HG02973 (cell line): ENCODE measurements around the gene PDZD2.

Source experiments
- ATAC-seq: cut with Tn5 transposase; IDR thresholded peaks from one replicate; pipeline ENCODE4 v1.9.1; 2021; ENCODE audit warnings: moderate library complexity; ENCODE audit not compliant: unreplicated experiment

PDZD2 gene

GRCh38 chr5:31637851-31638250 is 1.1 kb upstream of the PDZD2 start:
- ATAC-seq, result no peak

DNA sequence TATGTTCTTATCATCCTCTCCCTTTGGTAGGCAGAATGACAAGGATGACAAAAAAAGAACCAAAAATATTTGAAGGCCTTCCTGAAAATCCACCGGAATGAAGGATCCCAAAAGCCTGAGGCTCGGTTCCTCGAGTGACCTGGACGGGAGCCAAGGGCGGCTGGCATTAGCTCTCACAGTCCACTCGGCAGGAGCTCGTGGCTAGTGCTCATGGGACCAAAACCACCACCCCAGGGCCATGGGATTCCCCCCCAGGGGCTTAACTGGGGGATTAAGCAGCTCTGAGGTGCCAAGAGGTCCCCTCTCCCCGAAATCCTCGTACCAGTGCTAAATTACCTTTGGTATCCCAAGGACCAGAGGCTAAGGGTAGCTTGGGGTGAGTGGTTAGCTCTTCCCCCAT is 586 bp upstream of the PDZD2 start:
- ATAC-seq, result no peak

DNA sequence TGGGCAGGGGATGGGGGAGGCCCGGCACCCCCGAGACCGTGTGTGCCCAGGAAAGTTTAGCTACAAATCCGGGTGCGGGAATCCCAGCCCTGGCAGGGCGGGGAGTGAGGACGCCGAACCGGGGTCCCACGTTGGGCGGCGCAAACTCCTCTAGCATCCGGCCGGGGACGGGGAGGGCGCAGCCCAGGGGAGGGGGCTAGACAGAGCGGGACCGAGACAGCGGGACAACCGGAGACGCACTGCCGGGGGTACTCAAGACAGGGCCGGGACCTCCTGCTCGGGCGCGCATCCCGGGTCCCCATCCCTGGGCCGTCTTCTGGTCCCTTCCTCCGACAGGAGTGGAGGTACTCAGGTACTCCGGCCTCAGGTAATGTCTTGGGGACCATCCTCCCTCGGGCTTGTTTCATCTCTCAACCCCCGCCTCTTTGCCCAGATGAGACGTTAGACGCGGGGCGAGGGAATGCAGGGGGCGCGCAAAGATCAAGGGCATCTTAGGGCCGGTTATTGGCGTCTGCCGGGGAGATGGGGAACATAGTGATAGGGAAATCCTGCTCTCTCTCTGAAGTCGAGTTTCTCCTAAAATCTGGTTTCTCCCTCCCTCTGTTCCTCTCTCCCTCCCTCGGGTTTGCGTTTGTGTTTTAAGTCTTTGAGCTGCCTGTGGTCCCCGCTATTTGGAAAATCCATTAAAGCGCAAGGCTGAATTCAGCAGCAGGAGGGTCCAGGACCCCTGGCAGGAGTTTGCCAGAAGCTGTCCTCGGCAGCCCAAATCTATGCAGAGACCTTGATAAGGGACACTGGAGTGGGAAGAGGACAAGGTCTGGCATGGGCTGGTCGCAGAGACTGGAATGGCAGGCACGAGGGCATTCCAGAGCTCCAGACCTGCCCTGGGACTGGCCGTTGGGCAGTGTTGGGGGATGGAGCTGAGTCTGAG is 815 bp downstream of the PDZD2 start:
- ATAC-seq, result no peak

DNA sequence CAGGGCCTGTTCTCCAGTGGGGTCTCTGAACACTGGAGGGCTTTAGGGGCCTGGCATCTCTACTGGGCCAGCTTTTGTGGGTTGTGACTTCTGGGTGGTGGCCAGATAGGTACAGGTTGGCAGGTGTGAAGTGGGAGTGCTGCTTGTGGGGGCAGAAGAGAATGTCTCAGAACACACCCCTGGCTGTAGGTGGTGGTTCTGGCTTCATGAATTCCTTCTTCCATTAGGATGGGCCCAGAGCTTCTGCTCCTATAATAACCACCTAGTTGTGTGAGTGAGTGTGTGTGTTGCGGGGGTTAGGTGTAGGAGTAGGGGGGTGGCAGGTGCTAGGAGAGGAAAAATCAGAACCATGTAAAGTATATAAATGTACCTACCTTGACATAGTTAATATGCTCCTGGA is 1.6 kb downstream of the PDZD2 start:
- no peak for ATAC-seq

DNA sequence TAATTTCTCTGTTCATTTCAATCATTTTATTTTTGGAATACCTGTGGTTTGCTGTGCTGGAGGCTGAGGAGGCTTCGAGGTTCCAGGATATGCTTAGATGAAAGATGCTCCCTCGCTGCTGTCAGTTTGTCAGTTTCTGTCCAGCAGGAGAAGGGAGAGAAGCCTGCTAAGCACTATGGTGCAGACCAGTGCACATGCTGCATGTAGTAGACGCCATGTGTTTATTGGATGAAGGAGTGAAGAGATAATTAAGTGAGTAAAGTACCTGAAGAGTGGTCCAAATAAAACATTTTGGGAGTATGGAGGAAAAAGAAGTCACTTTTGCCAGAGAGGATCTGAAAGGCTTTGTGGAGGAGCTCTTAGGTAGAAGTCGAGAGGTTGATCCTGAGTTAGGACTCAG is 2.1 kb downstream of the PDZD2 start:
- ATAC-seq, result no peak

- ATAC-seq, result no peak
Measured at GRCh38 chr5:31641575-31641974, 2.6 kb downstream of the PDZD2 start.

- no peak for ATAC-seq
Measured at GRCh38 chr5:31645420-31646081, 6.6 kb downstream of the PDZD2 start.

DNA sequence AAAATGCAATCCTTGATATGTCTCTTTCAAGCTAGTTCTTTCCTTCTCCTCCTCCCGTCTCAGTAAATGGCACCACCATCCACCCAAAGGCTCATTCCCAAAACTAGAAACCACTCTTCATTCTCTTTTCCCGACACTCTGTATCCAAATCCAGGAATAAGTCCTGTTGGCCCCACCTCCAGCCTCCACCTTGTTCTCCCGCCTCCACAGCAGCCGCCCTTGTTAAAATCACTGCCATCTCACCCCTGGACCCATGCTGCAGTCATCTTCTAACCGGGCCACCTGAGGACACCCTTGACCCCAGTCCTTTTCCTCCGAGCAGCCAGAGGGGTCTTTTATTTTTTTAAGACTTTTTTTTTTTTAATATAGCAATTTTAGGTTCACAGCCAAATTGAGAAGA is 9.4 kb downstream of the PDZD2 start:
- no peak for ATAC-seq

GRCh38 chr5:31651241-31651640 is 12.3 kb downstream of the PDZD2 start:
- ATAC-seq, result no peak

GRCh38 chr5:31655491-31655890 is 16.6 kb downstream of the PDZD2 start:
- ATAC-seq, result no peak

GRCh38 chr5:31656806-31657205 is 17.9 kb downstream of the PDZD2 start:
- ATAC-seq, result no peak

DNA sequence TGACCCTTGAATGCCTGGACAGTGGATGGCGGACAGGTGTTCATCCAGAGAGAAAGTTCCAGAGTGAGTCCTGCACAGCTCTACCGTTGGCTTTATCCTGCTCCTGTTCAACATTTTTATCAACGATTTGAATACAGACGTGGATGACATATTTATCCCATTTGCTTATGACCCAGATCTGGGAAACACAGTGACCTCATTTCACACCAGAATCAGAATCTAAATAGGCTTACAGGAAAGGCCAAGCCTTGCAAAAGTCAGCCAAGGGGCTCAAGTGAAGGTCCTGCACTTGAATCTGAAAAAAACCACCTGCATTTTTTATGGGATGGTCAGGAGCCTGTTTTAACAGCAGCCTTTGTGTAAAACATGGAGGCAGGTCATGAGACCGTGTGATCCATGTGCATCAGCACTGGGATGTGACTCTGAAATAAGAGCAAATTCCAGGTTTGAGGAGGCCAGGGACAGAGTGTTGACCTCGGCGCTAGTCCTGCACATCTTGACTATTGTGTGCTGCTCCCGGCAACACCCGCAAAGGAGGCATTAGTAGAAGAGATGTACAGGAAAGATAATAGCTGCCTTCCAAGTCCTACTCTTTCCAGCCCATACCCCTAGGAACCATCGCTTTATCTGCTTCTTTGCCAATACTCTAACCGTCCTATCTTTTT is 18.5 kb downstream of the PDZD2 start:
- no peak for ATAC-seq

DNA sequence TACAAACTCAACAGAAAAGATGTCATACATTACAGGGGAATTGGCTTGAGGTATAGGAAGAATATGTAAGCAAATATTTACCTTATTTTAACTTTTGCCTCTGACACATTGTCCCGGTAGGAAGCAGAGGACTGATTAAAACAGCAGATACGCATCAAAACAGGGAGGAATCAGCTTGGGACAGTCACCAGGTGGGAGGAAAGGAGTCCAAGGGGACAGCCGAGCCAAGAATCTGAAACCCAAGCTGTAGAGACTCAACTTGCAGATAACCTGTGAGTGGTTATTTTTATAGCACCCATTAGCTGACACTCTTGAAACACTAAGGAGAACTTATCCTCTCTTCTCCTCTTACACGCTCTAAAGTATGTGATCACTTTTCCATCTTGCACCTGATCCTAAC is 22.3 kb downstream of the PDZD2 start:
- ATAC-seq, result no peak

DNA sequence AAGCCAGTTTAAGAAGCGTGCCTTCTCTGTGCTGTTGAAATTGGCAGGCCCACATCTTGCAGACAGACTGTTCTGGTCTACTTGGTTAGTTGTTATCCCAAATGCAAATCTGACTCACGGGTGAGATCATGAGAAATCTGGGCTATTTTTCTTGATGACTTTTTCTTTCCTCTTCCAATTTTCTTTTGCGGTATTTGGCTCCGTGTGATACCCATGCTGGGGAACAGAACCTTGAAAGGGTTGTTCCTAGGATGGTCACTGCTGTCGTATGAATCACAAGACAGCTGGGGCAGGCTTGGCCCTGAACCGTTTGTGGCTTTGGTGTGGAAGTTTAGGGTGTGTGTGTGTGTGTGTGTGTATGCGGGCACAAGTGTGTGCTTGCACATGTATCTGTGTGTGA is 24.6 kb downstream of the PDZD2 start:
- no peak for ATAC-seq

DNA sequence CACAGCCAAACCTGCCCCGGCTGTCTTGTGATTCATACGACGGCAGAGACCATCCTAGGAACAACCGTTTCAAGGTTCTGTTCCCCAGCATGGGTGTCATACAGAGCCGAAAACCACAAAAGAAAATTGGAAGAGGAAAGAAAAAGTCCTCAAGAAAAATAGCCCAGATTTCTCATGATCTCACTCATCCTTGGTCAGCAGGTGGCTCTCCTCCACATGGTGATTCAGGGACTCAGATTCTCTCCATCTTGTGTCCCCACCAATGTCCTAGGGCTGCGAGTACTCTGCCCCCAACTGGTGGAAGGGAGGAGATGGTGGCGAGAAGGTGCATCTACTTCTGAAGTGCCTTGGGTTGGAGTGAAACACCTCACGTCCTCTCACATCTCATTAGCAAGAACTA is 25.6 kb downstream of the PDZD2 start:
- no peak for ATAC-seq

GRCh38 chr5:31671339-31671741 is 32.4 kb downstream of the PDZD2 start:
- ATAC-seq, result no peak

DNA sequence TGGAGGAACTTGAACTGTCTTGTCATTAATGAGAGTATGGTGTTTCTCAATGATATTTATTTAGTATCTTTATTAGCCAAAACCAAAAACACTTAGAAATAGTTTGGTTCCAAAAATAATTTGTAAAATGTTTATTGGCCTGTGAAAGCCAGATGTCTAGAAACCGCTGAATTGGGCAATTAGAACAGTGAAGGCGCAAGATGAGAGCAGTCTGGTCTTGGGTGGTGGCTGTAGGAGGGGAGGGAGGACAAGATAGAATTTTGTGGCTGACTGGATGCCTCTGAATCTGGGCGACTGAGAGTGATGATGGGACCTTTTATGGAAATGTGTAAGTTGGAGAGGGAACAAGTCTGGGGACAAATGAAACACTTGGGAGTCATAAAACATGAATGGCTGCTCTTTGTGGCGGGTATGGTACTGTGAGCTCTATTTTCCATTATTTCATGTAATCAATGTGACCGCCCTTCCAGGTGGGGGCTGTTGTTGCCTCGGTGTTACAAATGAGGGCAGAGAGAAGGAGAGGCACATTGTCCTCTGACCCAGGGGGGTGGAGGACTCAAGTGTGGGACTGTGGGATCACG is 35.5 kb downstream of the PDZD2 start:
- no peak for ATAC-seq

DNA sequence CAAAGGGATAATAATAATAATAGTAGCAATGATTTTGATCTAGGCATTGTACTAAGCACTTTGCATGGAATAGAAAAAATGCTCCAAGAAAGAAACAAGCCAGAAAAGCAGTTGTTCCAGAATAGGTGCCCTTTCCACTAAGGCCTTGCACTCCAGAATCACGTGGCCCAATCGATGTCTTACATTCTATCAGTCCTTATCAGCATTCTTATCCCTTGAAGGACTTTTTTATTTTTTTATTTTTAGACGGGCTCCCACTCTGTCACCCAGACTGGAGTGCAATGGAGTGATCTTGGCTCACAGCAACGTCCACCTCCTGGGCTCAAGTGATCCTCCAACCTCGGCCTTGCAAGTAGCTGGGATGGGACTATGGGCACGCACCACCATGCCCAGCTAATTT is 36.5 kb downstream of the PDZD2 start:
- no peak for ATAC-seq

DNA sequence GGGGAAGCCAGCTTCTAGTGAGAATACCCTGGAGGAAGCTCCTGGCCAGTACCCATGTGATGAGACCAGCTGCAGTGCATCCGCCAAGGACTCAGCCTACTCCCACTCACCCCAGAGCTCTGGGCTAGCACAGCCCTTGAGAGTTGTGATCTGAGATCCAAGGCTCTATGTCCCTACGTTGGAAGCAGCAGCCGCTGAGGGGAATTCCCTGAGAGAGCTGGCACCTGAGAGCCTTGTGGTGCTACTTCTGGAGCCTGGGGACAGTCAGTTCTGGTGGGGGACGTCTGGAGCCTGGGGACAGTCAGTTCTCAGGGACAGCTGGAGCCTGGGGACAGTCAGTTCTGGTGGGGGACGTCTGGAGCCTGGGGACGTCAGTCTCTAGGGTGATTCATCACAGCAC is 39.2 kb downstream of the PDZD2 start:
- ATAC-seq, result no peak

DNA sequence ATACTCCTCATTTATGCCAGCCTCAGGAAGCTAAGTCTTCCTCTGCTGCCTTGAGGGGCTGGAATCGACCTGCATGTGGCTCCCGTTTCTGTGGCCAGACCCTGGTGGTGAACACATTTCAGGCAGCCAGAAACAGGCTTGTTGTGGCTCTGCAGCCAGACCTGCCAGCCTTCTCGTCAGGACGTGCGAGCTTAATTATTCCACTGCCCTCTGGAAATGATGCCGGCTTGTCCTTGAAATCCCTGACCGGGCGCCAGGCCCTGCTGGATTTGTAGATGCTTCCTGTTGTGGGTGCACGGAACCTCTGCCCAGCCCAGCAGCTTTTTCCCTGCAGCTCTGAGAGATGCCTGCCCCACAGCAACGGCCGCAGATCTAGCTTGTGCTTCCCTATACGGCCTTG is 41.6 kb downstream of the PDZD2 start:
- no peak for ATAC-seq

GRCh38 chr5:31682025-31682424 is 43.1 kb downstream of the PDZD2 start:
- no peak for ATAC-seq

GRCh38 chr5:31682851-31683250 is 43.9 kb downstream of the PDZD2 start:
- ATAC-seq, result no peak
